SKM-1 treated with dmso at 0.1 percent for 144 hours (cell line): ENCODE results near the gene TJP2.
"Not testable (repeated sequence)": the region's sequence is repeated elsewhere in the genome, so short reads cannot be mapped to it uniquely, and the experiment has no call there.

Experiments
- DNase-seq: peaks from one replicate; lab custom pipeline; 2025; ENCODE audit not compliant: unreplicated experiment; lab: John Stamatoyannopoulos, UW

The TJP2 gene

GRCh38 chr9:69279084-69279731 is 105.1 kb downstream of the TJP2 start:
- DNase-seq: no peak

GRCh38 chr9:69279733-69280132 is 105.7 kb downstream of the TJP2 start:
- no peak for DNase-seq

GRCh38 chr9:69283003-69283402 is 108.9 kb downstream of the TJP2 start:
- DNase-seq: no peak

GRCh38 chr9:69292078-69292477 is 118.0 kb downstream of the TJP2 start:
- DNase-seq: no peak

GRCh38 chr9:69293156-69293555 is 119.1 kb downstream of the TJP2 start:
- no peak for DNase-seq

- DNase-seq: no peak
Measured at GRCh38 chr9:69295872-69296552, 121.9 kb downstream of the TJP2 start.

GRCh38 chr9:69297300-69297980 is 123.4 kb downstream of the TJP2 start:
- DNase-seq: no peak

GRCh38 chr9:69299315-69299714 is 125.2 kb downstream of the TJP2 start:
- no peak for DNase-seq

GRCh38 chr9:69299826-69300225 is 125.7 kb downstream of the TJP2 start:
- no peak for DNase-seq

GRCh38 chr9:69303331-69303730 is 129.3 kb downstream of the TJP2 start:
- no peak for DNase-seq

- not testable (repeated sequence) for DNase-seq
Measured at GRCh38 chr9:69306895-69307445, 132.9 kb downstream of the TJP2 start.

GRCh38 chr9:69307446-69308205 is 133.5 kb downstream of the TJP2 start:
- DNase-seq: no peak

- DNase-seq: no peak
Measured at GRCh38 chr9:69308206-69308931, 134.3 kb downstream of the TJP2 start.

GRCh38 chr9:69313175-69313574 is 139.1 kb downstream of the TJP2 start:
- DNase-seq: no peak

- DNase-seq: no peak
Measured at GRCh38 chr9:69314547-69314946, 140.5 kb downstream of the TJP2 start.

GRCh38 chr9:69317081-69317480 is 143.0 kb downstream of the TJP2 start:
- no peak for DNase-seq

GRCh38 chr9:69317894-69318293 is 143.8 kb downstream of the TJP2 start:
- no peak for DNase-seq

- DNase-seq: no peak
Measured at GRCh38 chr9:69319324-69320025, 145.4 kb downstream of the TJP2 start.

GRCh38 chr9:69322256-69322655 is 148.2 kb downstream of the TJP2 start:
- no peak for DNase-seq

- no peak for DNase-seq
Measured at GRCh38 chr9:69323861-69324260, 149.8 kb downstream of the TJP2 start.
